LNCaP clone FGC (cell line): Measurements from ENCODE around the gene HTR2B.

ENCODE experiments used
- DNase-seq: peaks from one replicate; pipeline ENCODE4 v3.0.0-alpha.2; 2011; ENCODE audit warnings: low read depth
- H3K4me3 ChIP-seq: 2 replicates; pipeline ENCODE4 v1.5.1; 2011; ENCODE audit warnings: mild to moderate bottlenecking, low read depth, low read length, control low read depth
- TF ChIP-seq, protein P1 (sequence below): IDR thresholded peaks from 2 replicates; pipeline ENCODE4 v1.5.1; 2012; ENCODE audit warnings: mild to moderate bottlenecking; ENCODE audit not compliant: control insufficient read depth, insufficient read depth; ENCODE audit errors: extremely low read depth

HTR2B gene

DNA sequence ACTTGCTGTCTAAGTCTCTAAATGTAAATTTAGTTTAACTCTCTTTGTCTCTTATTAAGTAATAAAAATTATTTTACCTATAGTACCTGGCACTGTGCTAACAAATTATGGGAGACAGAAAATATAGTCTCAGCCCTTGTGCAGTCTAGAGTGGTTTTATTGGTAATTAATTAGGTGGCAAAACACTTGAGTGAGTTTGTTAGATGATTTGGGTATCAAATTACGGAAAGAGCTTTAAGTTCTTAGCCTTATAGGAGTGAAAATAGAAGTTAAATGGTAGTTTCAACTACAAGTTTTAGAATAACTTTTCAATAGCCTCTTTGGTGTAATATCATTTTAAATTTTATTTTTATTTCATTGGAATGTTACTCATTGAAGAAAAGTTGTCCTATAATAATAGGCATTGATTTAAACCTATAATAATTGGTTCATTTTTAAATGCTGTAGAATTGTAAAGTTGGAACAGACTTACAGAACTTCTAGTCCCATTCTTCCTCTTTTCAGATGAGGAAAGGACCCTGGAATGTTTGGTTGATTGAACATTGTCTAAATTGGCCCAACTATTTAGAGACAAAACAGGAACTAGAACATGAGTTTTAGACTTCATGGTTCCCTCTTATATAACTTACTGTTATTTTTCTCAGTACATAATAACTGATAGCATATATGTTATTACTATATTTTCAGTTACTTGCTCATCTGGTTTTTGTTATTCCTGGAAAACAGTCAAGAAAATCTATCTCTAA is 10.2 kb upstream of the HTR2B start:
- no peak for DNase-seq
- TF ChIP-seq, protein P1, sequence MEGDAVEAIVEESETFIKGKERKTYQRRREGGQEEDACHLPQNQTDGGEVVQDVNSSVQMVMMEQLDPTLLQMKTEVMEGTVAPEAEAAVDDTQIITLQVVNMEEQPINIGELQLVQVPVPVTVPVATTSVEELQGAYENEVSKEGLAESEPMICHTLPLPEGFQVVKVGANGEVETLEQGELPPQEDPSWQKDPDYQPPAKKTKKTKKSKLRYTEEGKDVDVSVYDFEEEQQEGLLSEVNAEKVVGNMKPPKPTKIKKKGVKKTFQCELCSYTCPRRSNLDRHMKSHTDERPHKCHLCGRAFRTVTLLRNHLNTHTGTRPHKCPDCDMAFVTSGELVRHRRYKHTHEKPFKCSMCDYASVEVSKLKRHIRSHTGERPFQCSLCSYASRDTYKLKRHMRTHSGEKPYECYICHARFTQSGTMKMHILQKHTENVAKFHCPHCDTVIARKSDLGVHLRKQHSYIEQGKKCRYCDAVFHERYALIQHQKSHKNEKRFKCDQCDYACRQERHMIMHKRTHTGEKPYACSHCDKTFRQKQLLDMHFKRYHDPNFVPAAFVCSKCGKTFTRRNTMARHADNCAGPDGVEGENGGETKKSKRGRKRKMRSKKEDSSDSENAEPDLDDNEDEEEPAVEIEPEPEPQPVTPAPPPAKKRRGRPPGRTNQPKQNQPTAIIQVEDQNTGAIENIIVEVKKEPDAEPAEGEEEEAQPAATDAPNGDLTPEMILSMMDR: no peak
- H3K4me3 ChIP-seq: no peak overlapping the region

- TF ChIP-seq, protein P1: no peak
- DNase-seq: no peak
- H3K4me3 ChIP-seq: no peak overlapping the region
Observed at GRCh38 chr2:231133365-231134099, 8.7 kb upstream of the HTR2B start.

DNA sequence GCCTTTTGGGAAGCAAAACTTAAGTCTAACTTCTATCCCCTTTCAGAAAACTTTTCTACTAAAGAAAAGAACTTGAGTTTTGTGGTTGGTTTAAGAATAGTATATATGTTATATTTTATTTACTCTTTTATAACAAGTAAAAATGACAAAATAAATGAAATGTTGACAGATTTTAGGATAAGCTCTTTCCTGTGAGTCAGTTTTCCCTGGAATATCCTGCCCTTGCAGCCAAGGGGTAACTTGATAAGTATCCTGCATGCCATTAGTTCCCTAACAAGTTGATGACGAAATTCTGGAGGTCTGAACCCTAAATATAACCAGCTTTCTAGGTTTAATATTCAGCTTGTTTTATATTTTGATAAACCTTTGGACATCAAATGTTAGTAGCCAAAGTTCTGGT is 7.3 kb upstream of the HTR2B start:
- DNase-seq: no peak
- no peak overlapping the region for H3K4me3 ChIP-seq
- TF ChIP-seq, protein P1: no peak

GRCh38 chr2:231130336-231131056 is 5.7 kb upstream of the HTR2B start:
- no peak for DNase-seq
- TF ChIP-seq, protein P1: no peak
- no peak overlapping the region for H3K4me3 ChIP-seq

- TF ChIP-seq, protein P1: no peak
- DNase-seq: no peak
- H3K4me3 ChIP-seq: no peak overlapping the region
Observed at GRCh38 chr2:231129216-231129615, 4.4 kb upstream of the HTR2B start.

DNA sequence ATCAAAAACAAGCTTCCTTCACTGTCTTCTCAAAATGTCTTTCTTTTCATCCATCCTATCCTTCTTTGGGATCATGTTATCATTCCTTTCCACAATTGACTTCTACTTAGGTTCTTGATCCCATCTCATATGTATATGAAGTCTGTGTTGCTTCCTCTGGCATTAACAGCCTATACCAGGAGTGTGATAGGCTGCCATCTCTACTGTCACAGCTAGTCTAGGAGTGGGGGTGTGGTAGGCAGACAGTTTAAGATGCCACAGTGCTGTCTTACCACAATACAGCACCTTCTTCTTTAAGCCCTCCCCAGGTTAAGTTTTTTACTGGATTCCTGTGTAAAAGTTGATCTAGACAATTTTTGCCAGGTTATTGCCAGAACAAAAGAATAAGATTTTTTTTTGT is 3.7 kb upstream of the HTR2B start:
- DNase-seq: no peak
- H3K4me3 ChIP-seq: no peak overlapping the region
- TF ChIP-seq, protein P1: no peak
